ENCODE measurements around the gene BOC. TPM values are rescaled to one million over a fixed set of nuclear protein-coding genes. Genes with fewer than 3 reads are reported as not detected.

The BOC gene
- total RNA-seq, 2 donors from 2014 or later = 1.9 to 9.8 TPM

DNA sequence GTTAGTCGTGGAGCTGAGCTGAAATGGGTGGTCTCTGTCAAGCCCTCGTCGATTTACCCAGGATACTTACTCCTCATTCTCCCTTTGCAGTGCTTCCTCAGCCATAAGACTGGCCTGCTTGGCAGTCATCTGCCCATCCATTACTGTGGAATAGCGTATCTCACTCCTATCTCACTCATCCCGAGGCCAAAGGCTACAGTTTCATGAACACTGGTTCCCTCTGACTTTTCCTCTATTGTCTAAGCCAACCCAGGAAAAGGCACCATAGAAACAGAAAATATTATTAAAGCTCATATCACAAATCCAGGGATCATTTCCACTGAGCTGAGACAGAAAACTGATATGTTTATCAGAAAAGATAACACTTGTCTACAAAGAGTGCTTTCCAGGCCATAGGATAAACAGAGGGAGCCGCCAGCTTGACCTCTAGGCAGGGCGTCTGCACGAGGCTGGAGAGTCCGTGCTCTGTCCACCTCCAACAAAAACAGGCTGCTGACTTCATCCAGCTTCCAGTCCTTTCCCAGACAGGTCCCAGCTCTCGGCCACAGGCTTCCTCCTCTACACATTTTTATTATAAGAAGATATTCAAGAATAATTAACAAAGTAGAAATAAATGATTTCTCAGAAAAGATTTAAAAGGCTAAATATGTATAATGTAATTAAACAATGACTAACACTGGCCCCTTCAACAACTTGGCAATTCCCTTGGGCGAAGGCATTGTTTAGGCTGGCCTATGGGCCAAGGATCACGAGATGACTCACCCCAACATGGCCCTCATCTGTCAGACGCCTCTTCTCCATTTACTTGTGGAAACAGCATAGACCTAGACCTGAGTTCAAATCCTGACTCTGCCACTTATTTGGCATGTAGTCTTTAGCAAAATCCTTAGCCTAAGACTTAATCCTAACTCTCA lies 27.4 kb upstream of the BOC start:
- DNase-seq = no peak
- Histone ChIP-seq H3K4me3 (no peak overlapping the region), H3K27ac (no peak overlapping the region), H3K36me3 (no peaks in the 10 kb centered on the region), H3K27me3 (no peaks in the 10 kb centered on the region), H3K9ac (ENCODE audit: low read depth in 2 of 2, low read length in 2 of 2) (no peak overlapping the region), H3K9me3 (no peaks in the 10 kb centered on the region), H3K4me1 (no peaks in the 10 kb centered on the region)
- intact Hi-C loops (cut with DNase I) = no loop called here
- TF ChIP-seq, protein P1, sequence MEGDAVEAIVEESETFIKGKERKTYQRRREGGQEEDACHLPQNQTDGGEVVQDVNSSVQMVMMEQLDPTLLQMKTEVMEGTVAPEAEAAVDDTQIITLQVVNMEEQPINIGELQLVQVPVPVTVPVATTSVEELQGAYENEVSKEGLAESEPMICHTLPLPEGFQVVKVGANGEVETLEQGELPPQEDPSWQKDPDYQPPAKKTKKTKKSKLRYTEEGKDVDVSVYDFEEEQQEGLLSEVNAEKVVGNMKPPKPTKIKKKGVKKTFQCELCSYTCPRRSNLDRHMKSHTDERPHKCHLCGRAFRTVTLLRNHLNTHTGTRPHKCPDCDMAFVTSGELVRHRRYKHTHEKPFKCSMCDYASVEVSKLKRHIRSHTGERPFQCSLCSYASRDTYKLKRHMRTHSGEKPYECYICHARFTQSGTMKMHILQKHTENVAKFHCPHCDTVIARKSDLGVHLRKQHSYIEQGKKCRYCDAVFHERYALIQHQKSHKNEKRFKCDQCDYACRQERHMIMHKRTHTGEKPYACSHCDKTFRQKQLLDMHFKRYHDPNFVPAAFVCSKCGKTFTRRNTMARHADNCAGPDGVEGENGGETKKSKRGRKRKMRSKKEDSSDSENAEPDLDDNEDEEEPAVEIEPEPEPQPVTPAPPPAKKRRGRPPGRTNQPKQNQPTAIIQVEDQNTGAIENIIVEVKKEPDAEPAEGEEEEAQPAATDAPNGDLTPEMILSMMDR (IDR thresholded peaks at IDR 0.05) = no peak

DNA sequence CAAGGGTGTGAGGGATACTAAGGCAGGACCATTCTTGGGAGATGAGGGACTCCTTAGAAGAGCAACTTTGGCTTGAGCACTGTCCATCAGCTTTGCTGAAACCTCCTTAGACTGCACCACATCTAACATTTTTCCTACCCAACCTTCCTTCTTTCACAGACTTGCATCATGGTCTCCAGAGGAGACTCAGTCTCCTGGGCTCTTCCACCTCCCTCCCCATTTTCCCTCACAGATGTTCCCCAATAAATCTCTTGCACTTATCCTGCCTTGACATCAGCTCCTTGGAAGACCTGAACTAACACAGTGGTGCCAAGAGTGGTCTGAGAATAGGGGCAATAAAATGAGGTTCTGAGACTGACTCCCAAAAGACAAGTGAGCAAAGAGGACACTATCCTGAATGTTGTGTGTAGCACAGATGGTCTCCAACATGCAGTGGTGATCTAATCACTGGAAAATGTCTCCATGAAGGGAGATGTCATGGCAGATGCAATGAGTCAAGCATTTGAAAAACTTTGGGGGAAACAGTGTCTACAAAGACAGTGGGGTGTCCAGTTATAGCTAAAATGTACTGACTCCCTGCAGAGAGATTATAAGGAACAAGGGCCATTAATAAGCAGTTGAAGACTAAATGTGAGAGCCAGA lies 26.0 kb upstream of the BOC start:
- H3K9me3 ChIP-seq = no peaks in the 10 kb centered on the region
- H3K36me3 ChIP-seq = no peaks in the 10 kb centered on the region
- H3K27me3 ChIP-seq = no peaks in the 10 kb centered on the region
- DNase-seq = no peak
- H3K4me1 ChIP-seq = no peaks in the 10 kb centered on the region
- H3K4me3 ChIP-seq = no peak overlapping the region
- H3K27ac ChIP-seq = no peak overlapping the region
- TF ChIP-seq, protein P1 (IDR thresholded peaks at IDR 0.05) = no peak
- intact Hi-C loops (cut with DNase I) = no loop called here
- H3K9ac ChIP-seq (ENCODE audit: low read depth in 2 of 2, low read length in 2 of 2) = no peak overlapping the region

DNA sequence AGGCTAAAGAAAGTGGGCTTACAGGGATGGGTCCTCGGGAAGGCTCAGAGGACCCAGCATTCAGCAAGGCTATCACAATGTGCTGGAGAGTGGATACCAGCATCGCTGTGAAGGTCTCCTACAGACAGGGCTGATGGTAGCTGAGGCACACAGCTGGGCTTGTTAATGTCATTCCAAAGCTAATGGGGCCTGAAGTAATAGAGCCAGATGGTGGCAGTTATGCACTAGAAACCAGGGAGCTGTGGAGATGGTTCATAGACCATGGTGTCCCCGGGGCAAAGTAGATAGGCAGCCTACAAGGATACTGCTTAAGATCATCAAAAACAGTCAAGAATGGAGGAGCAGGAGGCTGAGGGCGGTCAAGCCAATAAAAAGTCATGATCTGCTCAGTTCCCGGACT lies 24.8 kb upstream of the BOC start:
- Histone ChIP-seq H3K27ac (no peak overlapping the region), H3K27me3 (no peaks in the 10 kb centered on the region), H3K36me3 (no peaks in the 10 kb centered on the region), H3K9me3 (no peaks in the 10 kb centered on the region), H3K4me3 (no peak overlapping the region), H3K9ac (ENCODE audit: low read depth in 2 of 2, low read length in 2 of 2) (no peak overlapping the region), H3K4me1 (no peaks in the 10 kb centered on the region)
- intact Hi-C loops (cut with DNase I) = no loop called here
- DNase-seq = no peak
- TF ChIP-seq, protein P1 (IDR thresholded peaks at IDR 0.05) = no peak

DNA sequence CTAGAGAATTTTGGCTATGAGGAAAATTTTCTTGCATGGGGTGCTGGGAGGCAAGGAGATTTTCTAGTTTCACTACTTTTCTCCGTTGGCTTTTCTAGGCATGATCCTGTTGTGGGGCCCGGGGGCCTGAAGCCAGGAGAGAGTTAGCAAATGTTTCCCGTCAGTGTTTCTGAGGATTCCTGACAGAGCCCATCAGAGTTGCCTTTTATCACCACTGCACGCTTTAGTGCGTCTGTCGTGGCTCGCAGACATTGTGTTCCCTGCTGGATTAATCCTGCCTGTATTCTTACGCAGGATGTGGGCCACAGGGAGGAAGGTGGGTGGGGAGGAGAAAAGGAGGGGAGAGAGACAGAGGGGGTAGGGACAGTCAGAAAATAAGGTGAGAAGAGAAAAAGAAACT lies 18.1 kb upstream of the BOC start:
- Histone ChIP-seq H3K9me3 (no peaks in the 10 kb centered on the region), H3K27me3 (no peaks in the 10 kb centered on the region), H3K36me3 (no peaks in the 10 kb centered on the region), H3K9ac (ENCODE audit: low read depth in 2 of 2, low read length in 2 of 2) (no peak overlapping the region), H3K4me1 (no peaks in the 10 kb centered on the region), H3K27ac (no peak overlapping the region), H3K4me3 (no peak overlapping the region)
- intact Hi-C loops (cut with DNase I) = no loop called here
- TF ChIP-seq, protein P1 (IDR thresholded peaks at IDR 0.05) = no peak
- DNase-seq = no peak

DNA sequence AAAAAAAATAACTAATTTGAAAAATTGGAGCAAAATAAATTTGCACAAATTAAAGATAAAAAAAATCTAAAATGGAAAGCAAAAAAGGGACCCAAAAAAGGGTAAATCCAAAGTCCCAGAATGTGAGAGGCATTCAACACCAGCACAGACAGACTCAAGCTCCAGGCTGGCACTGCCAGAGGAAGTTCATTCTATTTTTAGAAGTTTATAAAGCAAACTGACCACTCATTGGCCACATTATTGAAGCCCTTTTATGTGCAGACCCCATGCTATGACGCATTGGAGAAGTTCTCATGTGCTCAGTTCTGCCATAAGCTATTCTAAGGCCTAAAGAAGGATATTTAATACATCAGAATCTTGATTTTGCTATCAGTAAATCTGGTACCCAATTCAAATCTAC lies 17.6 kb upstream of the BOC start:
- no peak for DNase-seq
- Histone ChIP-seq H3K27ac (no peak overlapping the region), H3K9ac (ENCODE audit: low read depth in 2 of 2, low read length in 2 of 2) (no peak overlapping the region), H3K9me3 (no peaks in the 10 kb centered on the region), H3K36me3 (no peaks in the 10 kb centered on the region), H3K27me3 (no peaks in the 10 kb centered on the region), H3K4me1 (no peaks in the 10 kb centered on the region), H3K4me3 (no peak overlapping the region)
- intact Hi-C loops (cut with DNase I) = no loop called here
- TF ChIP-seq, protein P1 (IDR thresholded peaks at IDR 0.05) = no peak

Measured in colonic mucosa (tissue), 4 donors.